Body of pancreas (tissue), 4 donors: Measurements from ENCODE around the gene WDR37. TPM values are rescaled to one million over a fixed set of nuclear protein-coding genes. Genes with fewer than 3 reads are reported as not detected.

Experiments used
- ATAC-seq: fragments of 150-250 bp; one replicate; pipeline ENCODE4 v1.9.1; 2016
- DNase-seq, 4 donors: peaks; one replicate each; pipeline ENCODE4 v3.0.0-alpha.2; 2019
- H3K27ac ChIP-seq, 4 donors: fragments of 200-600 bp; sonication (generic); 1 replicate in 3 of 4; 2 replicates in 1 of 4; pipeline versions ENCODE4 v1.5.1 to v1.6.1; 2016 to 2019; ENCODE audit warnings: mild to moderate bottlenecking in 1 of 4, mixed read lengths in 1 of 4, moderate library complexity in 1 of 4
- H3K27me3 ChIP-seq, 2 donors: fragments of 200-600 bp; sonication (generic); one replicate each; pipeline ENCODE4 v1.6.0; 2016; ENCODE audit warnings: mild to moderate bottlenecking in 1 of 2
- H3K36me3 ChIP-seq, 2 donors: fragments of 200-600 bp; sonication (generic); replicated peaks in 1 of 2; 2 replicates each; pipeline ENCODE4 v1.5.1; 2016; ENCODE audit warnings: low read depth in 2 of 2; ENCODE audit not compliant: insufficient read depth in 1 of 2
- H3K4me1 ChIP-seq: fragments of 200-600 bp; sonication (generic); one replicate; pipeline ENCODE4 v1.6.0; 2016
- H3K4me3 ChIP-seq, 2 donors: fragments of 200-600 bp; sonication (generic); 1 replicate in 1 of 2; 2 replicates in 1 of 2; pipeline ENCODE4 v1.5.1; 2016 to 2019
- H3K9me3 ChIP-seq, 3 donors: fragments of 200-600 bp; sonication (generic); 1 replicate in 2 of 3; 2 replicates in 1 of 3; pipeline ENCODE4 v1.5.1; 2016
- POLR2A ChIP-seq, 3 donors: fragments of 450-650 bp; IDR thresholded peaks; one replicate each; pipeline ENCODE4 v1.6.1; 2016; ENCODE audit warnings: antibody characterized with exemption in 3 of 3, mild to moderate bottlenecking in 2 of 3
- WGBS, 2 donors: methylation state at CpG; one replicate each; pipeline ENCODE4 v1.1.5; 2017; 5-methylcytosine and 5-hydroxymethylcytosine counted together
- intact Hi-C: fragments of 100-400 bp; cut with DNase I; formaldehyde crosslinking; loops from one replicate; pipeline ENCODE4 v1.15.1; 2023
- total RNA-seq, 2 donors: library from RNA; depleted of rRNA; stranded (reverse); fragments of >200 nt; gene quantifications; one replicate each; pipeline ENCODE4 v1.1.0, GENCODE V29; 2016
- TF ChIP-seq, protein P1 (sequence below), 7 experiments: fragments of 450-650 bp in 4 of 7; fragments of 200-600 bp in 3 of 7; sonication (generic) in 3 of 7; IDR thresholded peaks; one replicate each; pipeline ENCODE4 v1.5.1; 2016 to 2019; ENCODE audit warnings: antibody characterized with exemption in 7 of 7

Gene WDR37
- total RNA-seq, 2 donors from 2014 or later: 9.9 to 14.3 TPM

DNA sequence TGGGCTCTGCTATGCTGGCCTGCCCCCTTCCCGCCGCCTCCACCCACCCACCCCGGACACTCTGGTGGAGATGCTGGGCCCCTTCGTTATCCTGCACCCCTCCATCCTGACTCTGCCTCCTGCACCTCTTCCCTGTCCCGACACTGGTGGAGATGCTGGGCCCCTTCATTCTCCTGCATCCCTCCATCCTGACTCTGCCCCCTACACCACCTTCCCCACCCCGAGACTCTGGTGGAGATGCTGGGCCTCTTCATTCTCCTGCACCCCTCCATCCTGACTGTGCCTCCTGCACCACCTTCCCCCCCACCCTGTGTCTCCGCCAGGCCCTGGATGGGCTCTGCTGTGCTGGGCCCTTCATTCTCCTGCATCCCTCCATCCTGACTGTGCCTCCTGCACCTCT is 45.5 kb upstream of the WDR37 start:
- Histone ChIP-seq H3K36me3 (peaks cover 13 to 58% of the 10 kb centered on the region in 2 donors), H3K4me3 (no peak overlapping the region), H3K9me3 (no peaks in the 10 kb centered on the region), H3K27ac (no peak overlapping the region), H3K4me1 (no peaks in the 10 kb centered on the region), H3K27me3 (no peaks in the 10 kb centered on the region)
- intact Hi-C loops: no loop called here
- TF ChIP-seq POLR2A (IDR thresholded peaks at IDR 0.05): no peak
- TF ChIP-seq, protein P1, sequence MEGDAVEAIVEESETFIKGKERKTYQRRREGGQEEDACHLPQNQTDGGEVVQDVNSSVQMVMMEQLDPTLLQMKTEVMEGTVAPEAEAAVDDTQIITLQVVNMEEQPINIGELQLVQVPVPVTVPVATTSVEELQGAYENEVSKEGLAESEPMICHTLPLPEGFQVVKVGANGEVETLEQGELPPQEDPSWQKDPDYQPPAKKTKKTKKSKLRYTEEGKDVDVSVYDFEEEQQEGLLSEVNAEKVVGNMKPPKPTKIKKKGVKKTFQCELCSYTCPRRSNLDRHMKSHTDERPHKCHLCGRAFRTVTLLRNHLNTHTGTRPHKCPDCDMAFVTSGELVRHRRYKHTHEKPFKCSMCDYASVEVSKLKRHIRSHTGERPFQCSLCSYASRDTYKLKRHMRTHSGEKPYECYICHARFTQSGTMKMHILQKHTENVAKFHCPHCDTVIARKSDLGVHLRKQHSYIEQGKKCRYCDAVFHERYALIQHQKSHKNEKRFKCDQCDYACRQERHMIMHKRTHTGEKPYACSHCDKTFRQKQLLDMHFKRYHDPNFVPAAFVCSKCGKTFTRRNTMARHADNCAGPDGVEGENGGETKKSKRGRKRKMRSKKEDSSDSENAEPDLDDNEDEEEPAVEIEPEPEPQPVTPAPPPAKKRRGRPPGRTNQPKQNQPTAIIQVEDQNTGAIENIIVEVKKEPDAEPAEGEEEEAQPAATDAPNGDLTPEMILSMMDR (IDR thresholded peaks at IDR 0.05): no peak
- DNase-seq (no peak), ATAC-seq (no peak)
- 94 to 98% methylated on average over 7 of the region's 7 CpGs for WGBS, 2 donors

DNA sequence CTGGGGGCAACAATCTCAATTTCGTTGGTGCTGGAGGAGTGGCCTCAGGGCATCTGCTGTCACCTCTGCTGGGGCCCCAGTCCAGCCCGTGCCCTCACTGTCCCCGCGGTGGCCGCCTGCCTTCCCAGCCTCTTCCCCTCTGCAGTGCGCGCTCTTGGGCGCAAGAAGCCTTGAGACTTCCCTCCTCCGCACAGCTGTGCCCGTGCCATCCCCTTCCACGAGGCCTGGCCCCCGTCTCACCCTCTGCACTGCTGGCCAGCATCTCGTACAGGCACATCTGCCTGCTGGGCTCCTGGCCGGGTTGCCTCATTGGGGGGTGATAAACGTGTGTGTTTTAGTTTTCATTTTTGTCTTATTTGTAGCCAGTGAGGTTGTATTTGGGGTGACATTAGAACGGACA is 44.5 kb upstream of the WDR37 start:
- intact Hi-C loops: no loop called here
- DNase-seq (no peak), ATAC-seq (no peak)
- peaks cover 13 to 58% of the 10 kb centered on the region in 2 donors for H3K36me3 ChIP-seq
- H3K27me3 ChIP-seq: no peaks in the 10 kb centered on the region
- TF ChIP-seq, protein P1 (IDR thresholded peaks at IDR 0.05): no peak
- no peak for TF ChIP-seq POLR2A (IDR thresholded peaks at IDR 0.05)
- H3K4me1 ChIP-seq: no peaks in the 10 kb centered on the region
- no peak overlapping the region for H3K27ac ChIP-seq
- WGBS, 2 donors: 87 to 94% methylated on average over 14 to 16 of the region's 16 CpGs
- no peaks in the 10 kb centered on the region for H3K9me3 ChIP-seq
- no peak overlapping the region for H3K4me3 ChIP-seq

DNA sequence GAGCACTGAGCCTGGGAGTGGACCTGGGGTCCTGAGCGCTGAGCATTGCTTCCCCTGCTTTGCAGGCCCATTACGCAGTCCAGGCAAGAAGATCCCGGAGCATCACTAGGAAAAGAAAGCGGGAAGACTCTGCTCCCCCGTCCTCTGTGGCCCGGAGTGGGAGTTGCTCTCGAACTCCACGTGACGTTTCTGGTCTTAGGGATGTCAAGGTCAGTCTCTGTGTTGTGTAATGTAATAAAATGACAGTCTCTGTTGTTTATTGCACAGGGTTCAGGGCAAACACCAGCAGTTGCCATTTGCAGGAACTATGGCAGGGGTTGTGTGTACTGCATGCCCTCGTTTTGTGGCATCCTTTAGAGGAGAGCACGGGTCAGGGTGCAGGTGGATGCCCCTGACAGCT is 40.5 kb upstream of the WDR37 start:
- Histone ChIP-seq H3K27ac (no peak overlapping the region), H3K4me1 (no peaks in the 10 kb centered on the region), H3K9me3 (no peaks in the 10 kb centered on the region), H3K27me3 (no peaks in the 10 kb centered on the region), H3K36me3 (peaks cover 13 to 50% of the 10 kb centered on the region in 2 donors), H3K4me3 (no peak overlapping the region)
- DNase-seq (no peak), ATAC-seq (no peak)
- intact Hi-C loops: no loop called here
- WGBS, 2 donors: 90 to 95% methylated on average over 4 to 11 of the region's 11 CpGs
- TF ChIP-seq POLR2A (IDR thresholded peaks at IDR 0.05): no peak
- TF ChIP-seq, protein P1 (IDR thresholded peaks at IDR 0.05): no peak

DNA sequence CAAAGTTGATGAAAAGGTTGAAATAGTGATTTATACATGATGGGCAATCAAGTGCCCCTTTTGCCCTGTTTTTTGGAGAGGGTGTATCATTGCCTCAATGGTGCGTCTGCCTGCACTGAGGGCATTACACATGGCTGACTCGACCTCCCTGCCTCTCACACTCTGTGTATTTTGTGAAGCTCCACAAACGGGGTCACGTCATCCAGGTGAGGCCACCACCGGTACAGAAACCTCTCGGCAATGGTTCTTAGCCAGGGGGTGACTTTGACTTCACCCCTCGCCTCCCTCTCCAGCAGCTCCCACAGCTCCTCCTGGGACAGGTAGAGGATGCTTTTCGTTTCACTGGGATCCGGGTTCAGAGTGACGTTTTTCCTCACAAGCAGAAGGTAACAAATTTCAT is 36.8 kb upstream of the WDR37 start:
- Histone ChIP-seq H3K4me3 (no peak overlapping the region), H3K36me3 (peaks cover 0 to 25% of the 10 kb centered on the region in 2 donors)

DNA sequence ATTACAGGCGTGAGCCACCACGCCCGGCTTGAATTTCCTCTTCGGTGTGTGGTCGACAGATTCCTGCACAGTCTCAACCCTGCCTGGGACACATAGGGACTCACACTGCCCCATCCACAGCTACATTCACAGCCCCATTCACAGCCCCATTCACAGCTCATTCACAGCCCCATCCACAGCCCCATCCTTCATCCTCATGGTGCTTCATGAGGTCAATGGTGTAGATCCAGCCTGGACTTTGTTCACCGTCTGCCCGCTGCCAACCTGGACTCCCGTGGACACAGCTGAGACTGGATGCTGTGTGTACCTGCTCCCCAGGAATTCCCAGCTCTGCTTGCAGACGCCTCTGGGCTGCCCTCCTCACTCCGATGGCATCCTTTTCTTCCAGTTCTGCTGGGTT is 35.7 kb upstream of the WDR37 start:
- intact Hi-C loops: no loop called here
- 87 to 94% methylated on average over 7 to 10 of the region's 10 CpGs for WGBS, 2 donors
- no peak for ATAC-seq
- Histone ChIP-seq H3K27ac (no peak overlapping the region), H3K27me3 (no peaks in the 10 kb centered on the region), H3K36me3 (peaks cover 0 to 23% of the 10 kb centered on the region in 2 donors), H3K4me1 (no peaks in the 10 kb centered on the region), H3K9me3 (no peaks in the 10 kb centered on the region), H3K4me3 (no peak overlapping the region)
- DNase-seq: no peak
- no peak for TF ChIP-seq POLR2A (IDR thresholded peaks at IDR 0.05)
- TF ChIP-seq, protein P1 (IDR thresholded peaks at IDR 0.05): no peak

More for the DNA sequence above, 36.8 kb upstream of the WDR37 start:
- DNase-seq (no peak), ATAC-seq (no peak)
- Histone ChIP-seq H3K4me1 (no peaks in the 10 kb centered on the region), H3K27ac (no peak overlapping the region), H3K27me3 (no peaks in the 10 kb centered on the region), H3K9me3 (no peaks in the 10 kb centered on the region)
- 88 to 92% methylated on average over 10 of the region's 10 CpGs for WGBS, 2 donors
- intact Hi-C loops: no loop called here
- TF ChIP-seq, protein P1 (IDR thresholded peaks at IDR 0.05): no peak
- TF ChIP-seq POLR2A (IDR thresholded peaks at IDR 0.05): no peak
